HepG2 (cell line): ENCODE data around the gene PKD2L1. TPM values are rescaled to one million over a fixed set of nuclear protein-coding genes. Genes with fewer than 3 reads are reported as not detected.

Source experiments
- ARHGAP35 ChIP-seq: sonication (generic); formaldehyde crosslinking; IDR thresholded peaks from 2 replicates; pipeline ENCODE4 v1.9.0; 2022; ENCODE audit warnings: mild to moderate bottlenecking, inconsistent platforms, moderate library complexity, missing genetic modification reagents, borderline replicate concordance
- CBX5 ChIP-seq: sonication (generic); formaldehyde crosslinking; IDR thresholded peaks from 2 replicates; pipeline ENCODE4 v1.4.0; 2020; ENCODE audit warnings: missing genetic modification reagents, borderline replicate concordance
- CEBPB ChIP-seq: IDR thresholded peaks from 2 replicates; pipeline ENCODE4 v1.6.1; 2011; ENCODE audit warnings: low read depth, low read length, improper control_type of control experiment, borderline replicate concordance
- ISL2 ChIP-seq: sonication (generic); formaldehyde crosslinking; IDR thresholded peaks from 2 replicates; pipeline ENCODE4 v1.5.0; 2020; ENCODE audit warnings: missing genetic modification reagents
- LCORL ChIP-seq, 2 experiments: fragments of 450-650 bp in 1 of 2; sonication (generic) in 1 of 2; formaldehyde crosslinking in 1 of 2; IDR thresholded peaks; 2 replicates each; pipeline versions ENCODE4 v1.5.0 to v1.6.1; 2017 to 2020; ENCODE audit warnings: antibody characterized with exemption in 1 of 2, missing genetic modification reagents in 1 of 2
- NFE2L1 ChIP-seq: sonication (generic); formaldehyde crosslinking; IDR thresholded peaks from 2 replicates; pipeline ENCODE4 v1.4.0; 2020; ENCODE audit warnings: missing genetic modification reagents, mild to moderate bottlenecking, borderline replicate concordance
- POLR2AphosphoS2 ChIP-seq: IDR thresholded peaks from 2 replicates; pipeline ENCODE4 v1.6.1; 2011; ENCODE audit warnings: low read depth, low read length, improper control_type of control experiment
- SALL1 ChIP-seq: sonication (generic); formaldehyde crosslinking; IDR thresholded peaks from 2 replicates; pipeline ENCODE4 v1.8.0; 2022; ENCODE audit warnings: mild to moderate bottlenecking, missing genetic modification reagents
- SAP130 ChIP-seq: IDR thresholded peaks from 2 replicates; pipeline ENCODE4 v1.6.1; 2016; ENCODE audit warnings: low read depth
- SKI ChIP-seq: fragments of 450-650 bp; IDR thresholded peaks from one replicate; pipeline ENCODE4 v1.6.1; 2018; ENCODE audit warnings: mild to moderate bottlenecking; ENCODE audit not compliant: partially characterized antibody
- TBX2 ChIP-seq: sonication (generic); formaldehyde crosslinking; IDR thresholded peaks from 2 replicates; pipeline ENCODE4 v1.5.0; 2020; ENCODE audit warnings: missing genetic modification reagents, mild to moderate bottlenecking, borderline replicate concordance
- TCF7L2 ChIP-seq: IDR thresholded peaks from 2 replicates; pipeline ENCODE4 v1.6.1; 2011; ENCODE audit warnings: mild to moderate bottlenecking, low read depth, low read length, moderate library complexity
- ZMYM3 ChIP-seq: sonication (generic); formaldehyde crosslinking; IDR thresholded peaks from 2 replicates; pipeline ENCODE4 v1.5.1; 2020; ENCODE audit warnings: mild to moderate bottlenecking, missing genetic modification reagents
- ZNF12 ChIP-seq: sonication (generic); formaldehyde crosslinking; IDR thresholded peaks from 2 replicates; pipeline ENCODE4 v1.5.0; 2020; ENCODE audit warnings: missing genetic modification reagents
- ZNF18 ChIP-seq: sonication (generic); formaldehyde crosslinking; IDR thresholded peaks from 2 replicates; pipeline ENCODE4 v1.8.0; 2022; ENCODE audit warnings: mild to moderate bottlenecking, missing genetic modification reagents; ENCODE audit not compliant: insufficient replicate concordance
- ZNF264 ChIP-seq: sonication (generic); formaldehyde crosslinking; IDR thresholded peaks from 2 replicates; pipeline ENCODE4 v1.4.0; 2020; ENCODE audit warnings: missing genetic modification reagents
- ZNF34 ChIP-seq: sonication (generic); formaldehyde crosslinking; IDR thresholded peaks from 2 replicates; pipeline ENCODE4 v1.4.0; 2020; ENCODE audit warnings: mild to moderate bottlenecking, missing genetic modification reagents, borderline replicate concordance
- ZNF350 ChIP-seq: sonication (generic); formaldehyde crosslinking; IDR thresholded peaks from 2 replicates; pipeline ENCODE4 v1.4.0; 2020; ENCODE audit warnings: mild to moderate bottlenecking, low read depth, missing genetic modification reagents, borderline replicate concordance
- ZNF629 ChIP-seq: sonication (generic); formaldehyde crosslinking; conservative IDR thresholded peaks from 2 replicates; pipeline ENCODE4 v1.5.0; 2020; ENCODE audit warnings: missing genetic modification reagents
- ZNF761 ChIP-seq: sonication (generic); formaldehyde crosslinking; conservative IDR thresholded peaks from 2 replicates; pipeline ENCODE4 v1.4.0; 2020; ENCODE audit warnings: mild to moderate bottlenecking, missing genetic modification reagents
- polyA plus RNA-seq, 8 experiments: library from polyadenylated mRNA; depleted of rRNA in 3 of 8; stranded (reverse) in 7 of 8; unstranded in 1 of 8; fragments of >200 nt; fragmentation: Illumina TruSeq in 4 of 8; extraction: Trizol in 4 of 8; gene quantifications; 2 replicates each; pipeline versions ENCODE4 v1.2.1 to v1.2.3, GENCODE V29; 2011 to 2016; ENCODE audit warnings: low read depth in 4 of 8, missing spikeins in 1 of 8, mixed read lengths in 1 of 8; ENCODE audit not compliant: insufficient read depth in 1 of 8
- total RNA-seq, 5 experiments: library from RNA; depleted of rRNA; stranded (reverse); fragments of >200 nt; fragmentation: Illumina TruSeq; extraction: Trizol; gene quantifications; 2 replicates each; pipeline ENCODE4 v1.2.3, GENCODE V29; 2016; ENCODE audit warnings: low read depth in 1 of 5
- TF ChIP-seq, protein P1 (sequence below): sonication (generic); formaldehyde crosslinking; IDR thresholded peaks from 2 replicates; pipeline ENCODE4 v1.4.0; 2020; ENCODE audit warnings: missing genetic modification reagents, borderline replicate concordance
- TF ChIP-seq, protein P2 (sequence below): sonication (generic); formaldehyde crosslinking; IDR thresholded peaks from 2 replicates; pipeline ENCODE4 v1.4.0; 2020; ENCODE audit warnings: missing genetic modification reagents; ENCODE audit errors: not compliant biosample characterization
- TF ChIP-seq, protein P3 (sequence below): sonication (generic); formaldehyde crosslinking; IDR thresholded peaks from 2 replicates; pipeline ENCODE4 v1.8.0; 2022; ENCODE audit warnings: missing genetic modification reagents, mild to moderate bottlenecking, moderate library complexity, borderline replicate concordance

Gene PKD2L1
- total and polyA plus RNA-seq, 2 of the 13 experiments (the other 11 are each of a cell fraction or from before 2014, with no cell fraction given): 0.07 to 0.15 TPM

GRCh38 chr10:100373298-100374199, 43.5 kb upstream of the PKD2L1 start (continued):
- TF ChIP-seq, protein P1, sequence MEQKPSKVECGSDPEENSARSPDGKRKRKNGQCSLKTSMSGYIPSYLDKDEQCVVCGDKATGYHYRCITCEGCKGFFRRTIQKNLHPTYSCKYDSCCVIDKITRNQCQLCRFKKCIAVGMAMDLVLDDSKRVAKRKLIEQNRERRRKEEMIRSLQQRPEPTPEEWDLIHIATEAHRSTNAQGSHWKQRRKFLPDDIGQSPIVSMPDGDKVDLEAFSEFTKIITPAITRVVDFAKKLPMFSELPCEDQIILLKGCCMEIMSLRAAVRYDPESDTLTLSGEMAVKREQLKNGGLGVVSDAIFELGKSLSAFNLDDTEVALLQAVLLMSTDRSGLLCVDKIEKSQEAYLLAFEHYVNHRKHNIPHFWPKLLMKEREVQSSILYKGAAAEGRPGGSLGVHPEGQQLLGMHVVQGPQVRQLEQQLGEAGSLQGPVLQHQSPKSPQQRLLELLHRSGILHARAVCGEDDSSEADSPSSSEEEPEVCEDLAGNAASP: peak; percentile 93
- peak; percentile 59; the same call in 1 of the 2 replicates for TF ChIP-seq ZNF350
- TF ChIP-seq ZNF18: peak; percentile 5
- no peak for TF ChIP-seq LCORL (IDR thresholded peaks at IDR 0.05)
- TF ChIP-seq LCORL (CRISPR knock-in tag; IDR thresholded peaks at IDR 0.05): 0 out of 2 replicates have a peak, but pooled peaks have one; percentile 61
- peak; percentile 29; the same call in 1 of the 2 replicates for TF ChIP-seq ARHGAP35 (CRISPR knock-in tag)
- TF ChIP-seq, protein P2, sequence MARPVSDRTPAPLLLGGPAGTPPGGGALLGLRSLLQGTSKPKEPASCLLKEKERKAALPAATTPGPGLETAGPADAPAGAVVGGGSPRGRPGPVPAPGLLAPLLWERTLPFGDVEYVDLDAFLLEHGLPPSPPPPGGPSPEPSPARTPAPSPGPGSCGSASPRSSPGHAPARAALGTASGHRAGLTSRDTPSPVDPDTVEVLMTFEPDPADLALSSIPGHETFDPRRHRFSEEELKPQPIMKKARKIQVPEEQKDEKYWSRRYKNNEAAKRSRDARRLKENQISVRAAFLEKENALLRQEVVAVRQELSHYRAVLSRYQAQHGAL (CRISPR knock-in tag): peak; percentile 70
- peak; percentile 98 for TF ChIP-seq ZNF629
- TF ChIP-seq NFE2L1 (CRISPR knock-in tag): no peak
- peak; percentile 77; the same call in 1 of the 2 replicates for TF ChIP-seq ZNF34 (CRISPR knock-in tag)
- TF ChIP-seq, protein P3, sequence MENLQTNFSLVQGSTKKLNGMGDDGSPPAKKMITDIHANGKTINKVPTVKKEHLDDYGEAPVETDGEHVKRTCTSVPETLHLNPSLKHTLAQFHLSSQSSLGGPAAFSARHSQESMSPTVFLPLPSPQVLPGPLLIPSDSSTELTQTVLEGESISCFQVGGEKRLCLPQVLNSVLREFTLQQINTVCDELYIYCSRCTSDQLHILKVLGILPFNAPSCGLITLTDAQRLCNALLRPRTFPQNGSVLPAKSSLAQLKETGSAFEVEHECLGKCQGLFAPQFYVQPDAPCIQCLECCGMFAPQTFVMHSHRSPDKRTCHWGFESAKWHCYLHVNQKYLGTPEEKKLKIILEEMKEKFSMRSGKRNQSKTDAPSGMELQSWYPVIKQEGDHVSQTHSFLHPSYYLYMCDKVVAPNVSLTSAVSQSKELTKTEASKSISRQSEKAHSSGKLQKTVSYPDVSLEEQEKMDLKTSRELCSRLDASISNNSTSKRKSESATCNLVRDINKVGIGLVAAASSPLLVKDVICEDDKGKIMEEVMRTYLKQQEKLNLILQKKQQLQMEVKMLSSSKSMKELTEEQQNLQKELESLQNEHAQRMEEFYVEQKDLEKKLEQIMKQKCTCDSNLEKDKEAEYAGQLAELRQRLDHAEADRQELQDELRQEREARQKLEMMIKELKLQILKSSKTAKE (CRISPR knock-in tag): peak; percentile 36; the same call in 1 of the 2 replicates
- TF ChIP-seq ISL2 (CRISPR knock-in tag): peak; percentile 31
- TF ChIP-seq ZNF264 (CRISPR knock-in tag): no peak
- peak; percentile 33; the same call in 1 of the 2 replicates for TF ChIP-seq CBX5 (CRISPR knock-in tag)
- TF ChIP-seq SALL1 (CRISPR knock-in tag): peak; percentile 76
- TF ChIP-seq POLR2AphosphoS2: no peak
- TF ChIP-seq CEBPB: peak; percentile 90
- TF ChIP-seq ZNF761: no peak; the same call in 1 of the 2 replicates
- TF ChIP-seq SKI: peak; percentile 93
- peak; percentile 88 for TF ChIP-seq ZMYM3 (CRISPR knock-in tag)
- TF ChIP-seq TBX2 (CRISPR knock-in tag): peak; percentile 71
- no peak for TF ChIP-seq ZNF12 (CRISPR knock-in tag)
- peak; percentile 81 for TF ChIP-seq SAP130 (CRISPR knock-in tag)
- no peak for TF ChIP-seq TCF7L2
